Fibroblast of lung (primary cell): ENCODE data around the gene ZNF821. TPM values are rescaled to one million over a fixed set of nuclear protein-coding genes. Genes with fewer than 3 reads are reported as not detected.

Experiments used
- DNase-seq, 2 donors: peaks; one replicate each; pipeline versions ENCODE4 v3.0.0 to v3.0.0-alpha.2; 2010; ENCODE audit warnings: low read depth in 2 of 2
- H2AFZ ChIP-seq: 2 replicates; pipeline ENCODE4 v1.5.1; 2012; ENCODE audit warnings: low read length, control low read depth, inconsistent platforms
- H3K27ac ChIP-seq: 2 replicates; pipeline ENCODE4 v1.5.1; 2011; ENCODE audit warnings: low read length, control low read depth; ENCODE audit not compliant: insufficient read depth
- H3K27me3 ChIP-seq: 2 replicates; pipeline ENCODE4 v1.5.1; 2011; ENCODE audit warnings: mild to moderate bottlenecking, low read length; ENCODE audit not compliant: control insufficient read depth, insufficient read depth
- H3K36me3 ChIP-seq: 2 replicates; pipeline ENCODE4 v1.5.1; 2011; ENCODE audit warnings: low read length; ENCODE audit not compliant: control insufficient read depth, insufficient read depth
- H3K4me1 ChIP-seq: 2 replicates; pipeline ENCODE4 v1.5.1; 2011; ENCODE audit warnings: low read length; ENCODE audit not compliant: control insufficient read depth, insufficient read depth; ENCODE audit errors: extremely low read depth
- H3K4me2 ChIP-seq: 2 replicates; pipeline ENCODE4 v1.5.1; 2011; ENCODE audit warnings: low read length, control low read depth; ENCODE audit not compliant: insufficient read depth; ENCODE audit errors: extremely low read depth
- H3K4me3 ChIP-seq, 4 experiments: fragments of 200-600 bp in 1 of 4; sonication (generic) in 1 of 4; replicated peaks in 1 of 4; 2 replicates each; pipeline ENCODE4 v1.5.1; 2011 to 2016; ENCODE audit warnings: low read length in 4 of 4, low read depth in 3 of 4, mild to moderate bottlenecking in 3 of 4, control low read depth in 2 of 4, inconsistent platforms in 1 of 4, mixed read lengths in 1 of 4; ENCODE audit not compliant: insufficient read depth in 1 of 4; ENCODE audit errors: control extremely low read depth in 1 of 4
- H3K79me2 ChIP-seq: 2 replicates; pipeline ENCODE4 v1.5.1; 2012; ENCODE audit warnings: mild to moderate bottlenecking, low read length, inconsistent platforms; ENCODE audit not compliant: control insufficient read depth, insufficient read depth
- H3K9ac ChIP-seq: 2 replicates; pipeline ENCODE4 v1.5.1; 2011; ENCODE audit warnings: mild to moderate bottlenecking, low read length, control low read depth; ENCODE audit not compliant: insufficient read depth
- H3K9me3 ChIP-seq: 2 replicates; pipeline ENCODE4 v1.5.1; 2012; ENCODE audit warnings: low read depth, low read length; ENCODE audit not compliant: control insufficient read depth, insufficient read depth
- H4K20me1 ChIP-seq: 2 replicates; pipeline ENCODE4 v1.5.1; 2011; ENCODE audit warnings: low read length; ENCODE audit not compliant: control insufficient read depth, insufficient read depth; ENCODE audit errors: extremely low read depth
- CTCF ChIP-seq, 2 donors: IDR thresholded peaks in 1 of 2; conservative IDR thresholded peaks in 1 of 2; 1 replicate in 1 of 2; 2 replicates in 1 of 2; pipeline ENCODE4 v1.5.1; 2011 to 2012; ENCODE audit warnings: low read length in 2 of 2, control low read depth in 1 of 2, inconsistent platforms in 1 of 2, low read depth in 1 of 2, mild to moderate bottlenecking in 1 of 2
- EZH2 ChIP-seq: IDR thresholded peaks from 2 replicates; pipeline ENCODE4 v1.5.1; 2012; ENCODE audit warnings: low read length, control low read depth, mild to moderate bottlenecking; ENCODE audit errors: missing control alignments
- polyA plus RNA-seq, 2 donors: library from polyadenylated mRNA; depleted of rRNA in 1 of 2; stranded (reverse) in 1 of 2; unstranded in 1 of 2; fragments of >200 nt; gene quantifications; 2 replicates each; pipeline ENCODE4 v1.2.1, GENCODE V29; 2011 to 2012; ENCODE audit warnings: missing spikeins in 1 of 2
- total RNA-seq: library from RNA; depleted of rRNA; stranded (reverse); fragments of >200 nt; gene quantifications from 2 replicates; pipeline ENCODE4 v1.2.1, GENCODE V29; 2014

Gene ZNF821
- total and polyA plus RNA-seq, 2 donors (not counting 1 experiment from before 2014, with no cell fraction given), result 5.8 to 5.9 TPM

DNA sequence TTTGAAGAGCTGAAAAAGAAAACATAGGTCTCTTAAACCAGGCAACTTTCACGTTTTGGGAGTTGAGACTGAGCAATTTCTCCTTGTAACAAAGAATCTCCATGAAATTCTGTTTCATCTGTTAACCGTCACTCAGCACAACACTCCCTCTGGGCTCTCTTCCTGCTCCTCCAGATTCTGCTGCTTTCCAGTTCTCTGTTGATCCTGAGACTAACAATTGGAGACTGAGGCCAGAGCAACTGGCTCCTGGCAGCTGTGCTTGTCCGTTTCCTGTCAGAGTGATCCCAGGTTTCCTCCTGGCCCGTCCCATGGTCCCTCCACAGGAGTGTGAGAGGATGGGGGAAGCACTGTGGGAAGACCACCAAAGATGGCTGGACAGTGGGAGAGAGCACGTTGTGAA is 43.8 kb upstream of the ZNF821 start:
- Histone ChIP-seq H3K9ac (no peak overlapping the region), H3K4me3 (no peak overlapping the region), H4K20me1 (no peaks in the 10 kb centered on the region), H3K27ac (peak overlapping the region; percentile 78), H3K36me3 (peaks cover 19% of the 10 kb centered on the region), H3K4me2 (peak overlapping the region; percentile 46), H3K27me3 (no peaks in the 10 kb centered on the region), H3K79me2 (peaks cover 24% of the 10 kb centered on the region), H3K9me3 (no peaks in the 10 kb centered on the region), H2AFZ (no peak overlapping the region), H3K4me1 (peaks cover 28% of the 10 kb centered on the region)
- TF ChIP-seq CTCF (conservative IDR thresholded peaks at IDR 0.05 in 1 of 2, IDR thresholded peaks at IDR 0.05 in 1 of 2; ENCODE audit: low read depth in 1 of 2, low read length in 2 of 2), result no peak
- TF ChIP-seq EZH2, result no peak
- DNase-seq, result no peak

GRCh38 chr16:71927383-71927782 is 43.4 kb upstream of the ZNF821 start:
- Histone ChIP-seq H3K4me2 (no peak overlapping the region), H3K36me3 (peaks cover 22% of the 10 kb centered on the region), H3K4me1 (peaks cover 28% of the 10 kb centered on the region), H2AFZ (no peak overlapping the region), H3K9ac (no peak overlapping the region), H3K9me3 (no peaks in the 10 kb centered on the region), H3K4me3 (no peak overlapping the region), H3K79me2 (peaks cover 26% of the 10 kb centered on the region), H3K27ac (peak overlapping the region; percentile 52), H4K20me1 (no peaks in the 10 kb centered on the region), H3K27me3 (no peaks in the 10 kb centered on the region)
- DNase-seq, result peak; percentile 87 to 91
- TF ChIP-seq EZH2, result no peak
- no peak for TF ChIP-seq CTCF (conservative IDR thresholded peaks at IDR 0.05 in 1 of 2, IDR thresholded peaks at IDR 0.05 in 1 of 2; ENCODE audit: low read depth in 1 of 2, low read length in 2 of 2)

DNA sequence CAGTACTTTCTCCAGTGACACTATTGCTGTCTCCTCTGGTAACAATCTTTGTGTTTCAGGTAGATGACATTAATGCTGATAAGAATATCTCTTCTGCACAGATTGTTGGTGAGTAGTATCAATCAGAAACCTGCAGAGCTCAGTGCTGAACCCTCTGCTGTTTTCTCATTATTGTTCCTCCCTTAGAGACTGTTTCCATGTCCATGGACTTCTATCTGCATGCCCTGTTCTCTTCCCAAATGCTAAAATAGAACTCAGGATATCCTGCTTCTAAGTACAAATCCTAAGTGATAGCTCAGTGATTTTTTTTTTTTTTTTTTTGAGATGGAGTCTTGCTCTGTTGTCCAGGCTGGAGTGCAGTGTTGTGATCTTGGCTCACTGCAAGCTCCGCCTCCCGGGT is 40.7 kb upstream of the ZNF821 start:
- Histone ChIP-seq H3K79me2 (peaks cover 24% of the 10 kb centered on the region), H4K20me1 (no peaks in the 10 kb centered on the region), H3K27ac (no peak overlapping the region), H3K36me3 (peaks cover 22% of the 10 kb centered on the region), H3K9ac (no peak overlapping the region), H3K27me3 (no peaks in the 10 kb centered on the region), H3K9me3 (no peaks in the 10 kb centered on the region), H2AFZ (no peak overlapping the region), H3K4me1 (peaks cover 25% of the 10 kb centered on the region), H3K4me2 (no peak overlapping the region), H3K4me3 (no peak overlapping the region)
- TF ChIP-seq EZH2 (no peak), CTCF (conservative IDR thresholded peaks at IDR 0.05 in 1 of 2, IDR thresholded peaks at IDR 0.05 in 1 of 2; ENCODE audit: low read depth in 1 of 2, low read length in 2 of 2) (no peak)
- DNase-seq, result no peak
